GM18499 (cell line): ENCODE results near the gene FTCDNL1.

Source experiments
- ATAC-seq: cut with Tn5 transposase; IDR thresholded peaks from one replicate; pipeline ENCODE4 v1.9.1; 2021; ENCODE audit warnings: moderate number of reproducible peaks; ENCODE audit not compliant: insufficient read depth, unreplicated experiment

The FTCDNL1 gene

DNA sequence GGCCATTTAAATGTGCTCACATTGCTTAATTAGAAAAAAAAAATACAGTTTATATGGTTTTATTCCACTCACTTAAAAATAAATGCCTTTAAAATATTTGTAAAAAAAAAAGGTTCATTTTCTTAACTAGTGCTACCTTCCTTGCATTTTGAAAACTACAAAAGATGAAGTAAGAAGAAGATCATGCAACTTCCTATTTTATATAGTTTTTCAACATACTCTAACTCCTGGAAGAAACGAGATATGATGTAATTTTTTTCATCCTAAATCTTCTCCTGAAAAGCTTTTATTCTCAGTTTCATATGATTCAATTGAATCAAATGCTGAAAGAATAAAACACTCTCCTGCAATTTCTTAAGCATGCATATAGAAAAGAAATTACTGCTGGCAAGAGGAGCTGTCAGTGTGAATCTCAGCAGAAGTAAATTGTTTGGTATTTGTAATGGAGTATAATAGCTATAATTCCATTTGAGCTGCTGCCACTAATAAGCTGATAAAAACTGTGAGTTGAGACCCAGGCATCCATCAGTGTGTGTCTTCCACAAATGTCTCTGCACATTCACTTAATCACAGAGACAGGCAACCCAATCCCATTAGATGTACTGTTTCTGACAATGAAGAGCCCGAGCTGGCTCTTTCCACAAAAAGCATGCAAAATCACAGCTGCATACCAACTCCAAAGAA, 3.7 kb downstream of the FTCDNL1 start:
- no peak for ATAC-seq

GRCh38 chr2:199842631-199843395, 8.2 kb downstream of the FTCDNL1 start:
- no peak for ATAC-seq

GRCh38 chr2:199841409-199841808, 9.6 kb downstream of the FTCDNL1 start:
- no peak for ATAC-seq

- no peak for ATAC-seq
Observed at GRCh38 chr2:199838399-199838798, 12.6 kb downstream of the FTCDNL1 start.

DNA sequence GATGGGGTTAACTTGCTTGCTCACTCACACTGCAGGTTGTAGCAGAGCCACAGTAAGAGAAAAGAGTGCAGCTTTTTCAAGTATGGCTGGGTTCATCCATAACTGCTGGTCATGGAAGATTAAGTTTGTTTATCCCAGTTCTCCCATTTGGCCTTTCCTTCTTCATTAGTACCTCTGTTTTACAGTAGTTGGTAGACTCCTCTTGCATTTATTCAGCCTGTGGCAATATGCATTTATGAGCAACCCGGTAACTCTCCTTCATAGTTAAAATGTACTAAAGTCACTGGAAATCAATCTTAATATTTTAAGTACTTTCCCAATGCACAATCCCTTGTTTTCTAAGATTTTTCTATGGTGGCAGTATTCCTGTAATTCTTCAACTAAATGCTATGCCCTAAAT, 14.0 kb downstream of the FTCDNL1 start:
- ATAC-seq = no peak

GRCh38 chr2:199833525-199833924, 17.5 kb downstream of the FTCDNL1 start:
- no peak for ATAC-seq

GRCh38 chr2:199830531-199830930, 20.5 kb downstream of the FTCDNL1 start:
- no peak for ATAC-seq

GRCh38 chr2:199829628-199830027, 21.4 kb downstream of the FTCDNL1 start:
- no peak for ATAC-seq

DNA sequence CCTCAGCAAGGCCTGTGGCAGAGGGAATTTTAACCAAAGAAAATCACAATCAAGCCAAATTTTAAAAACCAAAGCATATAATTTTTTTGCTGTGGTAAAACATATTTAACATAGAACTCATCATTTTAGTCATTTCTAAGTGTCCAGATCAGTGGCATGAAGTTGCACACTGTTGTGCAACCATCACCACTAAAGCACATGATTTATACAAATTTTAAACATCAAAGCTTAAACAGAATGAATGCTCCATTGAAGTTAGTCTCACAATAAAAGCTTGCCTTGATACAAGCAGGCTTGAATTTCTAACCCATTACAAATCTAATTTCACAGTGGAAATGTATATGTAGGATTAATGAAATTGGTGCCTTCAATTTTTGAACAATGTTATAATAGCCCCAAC, 31.2 kb downstream of the FTCDNL1 start:
- ATAC-seq = no peak

DNA sequence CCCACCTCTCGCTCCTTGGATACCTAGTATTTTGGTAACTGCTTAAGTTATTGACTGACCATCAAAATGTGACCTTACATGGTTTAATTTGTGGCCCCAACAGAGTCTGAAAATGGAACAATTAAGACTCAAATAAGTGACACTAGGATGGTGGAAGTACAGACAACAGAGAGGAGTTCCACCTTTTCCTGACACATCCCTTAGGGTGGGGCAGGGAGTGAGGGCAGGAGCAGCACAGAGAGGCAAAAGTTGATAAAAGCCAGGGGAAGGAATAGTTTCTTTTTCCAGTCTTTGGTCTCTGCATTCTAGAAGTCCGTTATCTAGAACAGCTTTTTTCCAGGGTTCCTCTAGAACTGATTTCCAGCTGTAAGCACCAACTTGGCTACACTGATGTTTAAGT, 32.2 kb downstream of the FTCDNL1 start:
- ATAC-seq = no peak

GRCh38 chr2:199818026-199818425, 33.0 kb downstream of the FTCDNL1 start:
- ATAC-seq = no peak

- no peak for ATAC-seq
Observed at GRCh38 chr2:199814817-199815211, 36.2 kb downstream of the FTCDNL1 start.

- no peak for ATAC-seq
Observed at GRCh38 chr2:199814101-199814816, 36.7 kb downstream of the FTCDNL1 start.

- ATAC-seq = no peak
Observed at GRCh38 chr2:199812493-199812892, 38.5 kb downstream of the FTCDNL1 start.

GRCh38 chr2:199811346-199811745, 39.6 kb downstream of the FTCDNL1 start:
- ATAC-seq = no peak

- ATAC-seq = no peak
Observed at GRCh38 chr2:199810422-199811171, 40.4 kb downstream of the FTCDNL1 start.

- ATAC-seq = no peak
Observed at GRCh38 chr2:199807966-199808365, 43.0 kb downstream of the FTCDNL1 start.

GRCh38 chr2:199806179-199806578, 44.8 kb downstream of the FTCDNL1 start:
- no peak for ATAC-seq

GRCh38 chr2:199804831-199805230, 46.2 kb downstream of the FTCDNL1 start:
- no peak for ATAC-seq

DNA sequence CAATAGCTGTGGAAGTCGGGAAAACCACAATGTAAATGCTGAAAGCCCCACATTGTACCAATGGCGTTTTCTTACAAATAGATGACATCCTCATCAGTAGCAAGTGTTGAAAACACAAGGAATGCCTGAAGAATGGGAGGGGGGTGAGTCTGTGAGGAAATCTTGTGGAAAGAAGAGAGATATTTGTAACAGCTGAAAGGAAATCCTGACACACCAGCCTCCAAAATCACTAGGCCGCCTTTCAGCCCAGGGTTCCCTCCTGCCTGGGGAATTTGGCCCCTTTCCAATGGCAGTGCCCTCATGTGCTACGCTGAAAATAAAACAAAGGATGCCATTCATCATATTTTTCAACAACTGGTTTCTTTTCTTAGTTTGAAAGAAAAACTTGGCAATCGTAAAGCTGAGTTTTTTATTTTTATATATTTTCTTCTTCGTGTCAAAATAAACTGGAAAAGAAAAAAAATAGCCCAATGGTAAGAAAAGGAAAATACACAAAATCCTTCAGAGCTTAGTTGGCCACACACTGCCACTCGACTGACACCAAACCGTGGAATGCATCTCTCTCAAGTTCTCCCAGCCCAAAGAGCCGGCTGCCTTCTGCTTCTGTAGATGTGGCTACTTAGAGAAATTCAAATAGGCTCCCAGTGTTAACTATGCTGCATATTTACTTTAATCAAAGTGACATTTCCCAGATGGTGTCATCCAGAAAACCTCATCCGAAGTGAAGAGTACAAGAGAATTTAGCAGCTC, 52.0 kb downstream of the FTCDNL1 start:
- no peak for ATAC-seq
